Stimulated activated CD4-positive, alpha-beta T cell treated with anti-CD3 and anti-CD28 coated beads, Interleukin-2, amount 100 ng/mL, for 48 hours (primary cell): ENCODE measurements around the gene ADAMTS2.
"Not testable (repeated sequence)": the region's sequence is repeated elsewhere in the genome, so short reads cannot be mapped to it uniquely, and the experiment has no call there.

Source experiments
- DNase-seq, 2 donors: peaks; one replicate each; pipeline ENCODE4 v3.0.0-alpha.2; 2020

Gene ADAMTS2

DNA sequence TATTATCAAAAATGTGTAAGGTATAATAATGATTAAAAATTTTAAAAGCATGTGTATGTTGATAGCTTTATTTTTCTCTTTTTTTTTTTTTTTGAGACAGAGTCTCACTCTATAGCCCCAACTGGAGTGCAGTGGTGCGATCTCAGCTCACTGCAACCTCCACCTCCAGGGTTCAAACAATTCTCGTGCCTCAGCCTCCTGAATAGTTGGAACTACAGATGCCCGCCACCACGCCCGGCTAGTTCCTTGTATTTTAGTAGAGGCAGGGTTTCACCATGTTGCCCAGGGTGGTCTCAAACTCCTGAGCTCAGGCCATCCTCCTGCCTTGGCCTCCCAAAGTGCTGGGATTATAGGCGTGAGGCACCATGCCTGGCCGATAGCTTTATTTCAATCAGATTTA is 20.9 kb downstream of the ADAMTS2 start:
- not testable (repeated sequence) for DNase-seq

- no peak for DNase-seq
Observed at GRCh38 chr5:179323026-179323870, 22.0 kb downstream of the ADAMTS2 start.

DNA sequence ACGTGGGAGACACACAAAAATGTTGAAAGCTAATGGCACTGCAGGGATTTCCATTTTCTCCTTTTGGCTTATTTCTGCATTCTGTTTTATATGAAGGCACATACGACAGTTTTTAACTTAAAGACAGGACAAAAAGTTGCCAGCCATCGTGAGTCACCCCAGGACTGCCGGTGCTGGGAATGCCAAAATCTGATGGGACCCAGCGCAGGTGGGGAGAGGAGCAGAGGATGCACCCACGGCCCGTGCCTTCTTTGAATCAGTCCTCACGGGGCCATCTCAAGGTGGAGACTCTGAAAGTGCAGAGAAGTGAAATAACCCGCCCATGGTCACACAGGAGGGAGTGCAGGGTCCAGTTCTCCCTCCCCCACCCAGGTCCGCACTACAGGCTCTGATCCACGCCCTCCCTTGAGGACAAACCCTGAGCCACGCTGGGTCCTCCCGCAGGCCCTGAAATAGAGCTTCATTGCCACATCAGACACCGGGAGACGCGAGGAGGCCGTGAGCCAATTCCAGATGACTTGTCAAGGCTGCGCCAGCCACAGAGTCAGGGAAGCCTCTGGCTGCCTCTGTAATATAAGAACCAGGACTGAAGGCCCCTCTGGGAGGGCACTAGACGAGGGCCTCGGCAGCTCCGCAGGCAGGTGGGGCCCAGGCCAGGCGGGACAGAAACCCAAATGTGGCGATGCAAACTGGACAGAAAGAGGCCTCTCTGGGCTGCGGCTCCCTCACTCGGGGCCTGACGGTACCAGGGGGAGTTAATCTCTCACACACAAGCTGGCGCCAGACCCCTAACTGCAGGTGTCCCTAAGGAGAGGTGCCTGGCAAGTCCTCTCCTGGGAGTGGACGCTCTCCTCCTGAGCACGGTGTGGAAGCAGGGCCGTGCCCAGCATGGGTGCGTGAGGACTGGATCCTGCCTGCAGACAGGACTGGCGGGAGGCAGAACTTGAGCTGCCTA is 22.9 kb downstream of the ADAMTS2 start:
- DNase-seq: no peak

- DNase-seq: no peak
Observed at GRCh38 chr5:179321206-179321987, 23.9 kb downstream of the ADAMTS2 start.

DNA sequence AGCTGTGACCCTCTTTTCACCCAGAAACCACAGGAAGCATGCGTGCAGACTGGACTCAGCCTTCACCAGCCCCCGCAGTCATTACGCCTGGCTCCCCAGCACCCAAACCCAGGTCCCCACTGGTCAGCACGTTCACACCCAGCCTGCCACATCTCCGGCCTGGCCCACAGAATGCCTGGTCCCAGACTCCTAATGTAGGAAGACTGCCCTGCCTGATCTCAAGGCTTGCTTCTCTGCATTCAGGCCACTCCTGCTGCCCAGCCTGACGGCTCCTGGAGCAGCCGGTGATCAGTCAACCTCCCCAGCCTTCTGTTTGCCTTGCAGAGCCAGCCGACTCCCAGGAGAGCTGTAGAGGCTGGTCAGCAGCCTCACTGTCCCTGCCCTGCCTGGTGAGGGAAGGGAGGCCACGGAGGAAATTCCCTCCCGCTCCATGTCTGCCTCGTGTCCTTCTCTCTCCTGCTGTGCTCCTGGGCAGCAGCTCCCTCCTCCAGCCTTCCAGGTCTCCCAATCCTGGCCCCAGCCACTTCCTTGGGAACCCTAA is 25.4 kb downstream of the ADAMTS2 start:
- no peak for DNase-seq

- DNase-seq: no peak
Observed at GRCh38 chr5:179319123-179319522, 26.1 kb downstream of the ADAMTS2 start.

DNA sequence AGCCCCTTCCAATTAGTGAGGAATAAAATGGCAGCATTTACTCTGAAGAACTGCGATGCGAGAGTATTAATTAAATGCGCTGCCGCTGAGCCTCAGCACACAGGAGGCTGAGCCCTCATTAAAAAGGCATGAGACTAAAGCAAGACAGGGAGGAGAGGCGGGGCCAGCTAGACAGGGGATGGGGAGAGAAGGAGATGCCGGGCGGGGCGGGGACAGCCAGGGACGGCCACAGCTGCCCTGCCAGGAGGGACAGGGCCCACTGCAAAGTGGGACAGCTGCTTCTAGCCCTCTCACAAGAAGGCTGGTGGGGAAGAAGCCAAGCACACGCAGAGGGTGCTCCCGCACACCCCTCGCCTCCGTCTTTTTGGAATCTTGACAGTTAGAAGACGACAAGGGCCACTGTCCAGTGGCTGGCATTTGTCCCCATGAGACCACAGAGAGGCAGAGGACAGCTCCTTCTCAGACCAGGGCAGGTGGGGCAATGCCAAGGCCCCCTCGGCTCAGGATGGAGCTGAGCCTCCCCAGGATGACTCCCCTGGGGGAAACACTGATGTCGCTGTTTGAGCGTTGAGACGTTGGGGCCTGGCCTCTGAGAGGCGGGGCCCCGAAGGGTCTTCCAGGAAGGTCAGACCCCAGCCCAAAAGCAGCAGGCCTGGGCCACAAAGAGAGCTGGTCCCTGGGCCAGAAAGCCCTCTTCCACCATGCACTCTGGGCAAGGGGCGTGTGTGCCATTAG is 26.9 kb downstream of the ADAMTS2 start:
- DNase-seq: no peak

DNA sequence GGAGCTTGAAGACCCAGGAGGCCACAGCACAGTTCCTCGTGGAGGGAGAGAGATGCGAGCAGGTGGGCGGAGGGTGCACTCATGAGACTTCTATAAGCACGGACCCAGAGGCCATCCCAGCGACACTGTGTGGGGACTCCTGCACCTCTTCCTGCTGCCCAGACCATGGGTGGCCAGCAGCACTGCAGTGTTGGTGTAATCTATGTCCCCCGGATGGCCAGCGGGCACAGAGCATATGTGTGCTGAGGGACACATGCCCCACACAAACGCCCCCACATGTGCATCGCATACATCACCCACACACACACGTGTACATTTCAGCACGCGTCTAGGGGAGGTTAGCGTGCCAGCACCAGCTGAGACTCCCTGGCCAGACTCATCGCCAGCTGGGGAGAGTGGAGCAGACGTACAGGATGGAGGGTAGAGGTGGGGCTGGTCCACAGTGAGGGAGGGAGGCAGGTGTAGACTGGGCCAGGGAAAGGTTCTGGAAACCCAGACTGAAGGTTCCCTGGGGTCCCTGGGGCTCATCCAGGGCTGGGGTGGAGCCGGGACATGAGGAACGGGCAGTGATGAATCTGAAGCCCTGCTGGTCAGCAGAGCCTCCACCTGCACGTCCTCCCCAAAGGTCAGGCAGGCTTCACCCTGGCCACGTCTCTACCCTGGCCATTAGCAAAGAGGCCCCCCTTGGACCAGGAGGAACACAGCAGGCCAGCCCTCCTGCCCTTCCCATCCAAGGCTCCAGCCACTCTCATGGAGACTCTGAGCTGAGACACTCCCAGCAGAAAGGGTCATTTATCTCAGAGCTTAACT is 27.6 kb downstream of the ADAMTS2 start:
- no peak for DNase-seq

- DNase-seq: no peak
Observed at GRCh38 chr5:179316982-179317381, 28.3 kb downstream of the ADAMTS2 start.

DNA sequence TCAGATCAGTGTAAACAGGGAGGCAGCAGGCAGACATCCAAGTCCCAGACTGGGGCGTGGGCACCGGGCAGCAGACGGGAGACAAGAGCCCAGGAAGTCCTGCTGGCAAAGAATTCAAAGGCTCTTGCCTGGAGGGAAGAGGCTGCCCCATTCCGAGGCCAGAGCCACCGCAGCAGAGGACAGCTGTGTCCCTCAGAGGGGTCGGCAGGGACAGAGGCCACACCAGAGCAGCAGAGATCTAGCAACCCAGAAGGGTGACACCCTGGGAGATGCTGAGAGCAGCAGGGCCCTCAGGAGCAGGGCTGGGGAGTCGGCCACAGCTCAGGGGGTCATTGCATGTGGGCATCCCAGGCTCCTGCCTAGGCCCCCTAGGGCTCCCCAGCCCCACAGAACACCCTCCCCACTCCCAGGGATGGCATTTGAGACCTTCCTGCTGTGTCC is 29.1 kb downstream of the ADAMTS2 start:
- no peak for DNase-seq

DNA sequence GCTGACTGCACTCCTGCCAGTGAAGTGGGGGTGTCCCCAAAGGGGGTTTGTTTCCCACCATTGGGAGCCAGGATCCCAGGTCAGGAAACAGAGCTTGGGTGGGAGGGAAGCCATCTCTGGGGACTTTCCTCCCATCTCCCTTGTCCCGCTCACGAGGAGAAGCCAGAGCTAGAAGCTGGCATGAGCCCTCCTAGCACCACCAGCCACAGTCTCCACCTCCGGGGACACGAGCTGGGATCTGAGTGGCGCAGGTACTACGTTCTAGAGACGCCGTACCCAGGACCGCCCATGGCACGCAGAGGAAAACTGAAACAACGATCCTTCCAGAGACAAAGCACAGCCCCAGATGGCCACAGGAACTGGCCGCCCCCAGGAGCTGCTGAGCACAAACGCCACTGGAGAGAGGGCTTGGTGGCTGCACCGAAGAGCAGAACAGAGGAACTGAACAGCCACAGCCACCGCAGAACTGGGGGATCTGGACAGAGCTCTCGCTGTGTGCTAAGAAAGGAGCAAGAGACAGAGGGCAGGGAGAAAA is 29.8 kb downstream of the ADAMTS2 start:
- DNase-seq: no peak

DNA sequence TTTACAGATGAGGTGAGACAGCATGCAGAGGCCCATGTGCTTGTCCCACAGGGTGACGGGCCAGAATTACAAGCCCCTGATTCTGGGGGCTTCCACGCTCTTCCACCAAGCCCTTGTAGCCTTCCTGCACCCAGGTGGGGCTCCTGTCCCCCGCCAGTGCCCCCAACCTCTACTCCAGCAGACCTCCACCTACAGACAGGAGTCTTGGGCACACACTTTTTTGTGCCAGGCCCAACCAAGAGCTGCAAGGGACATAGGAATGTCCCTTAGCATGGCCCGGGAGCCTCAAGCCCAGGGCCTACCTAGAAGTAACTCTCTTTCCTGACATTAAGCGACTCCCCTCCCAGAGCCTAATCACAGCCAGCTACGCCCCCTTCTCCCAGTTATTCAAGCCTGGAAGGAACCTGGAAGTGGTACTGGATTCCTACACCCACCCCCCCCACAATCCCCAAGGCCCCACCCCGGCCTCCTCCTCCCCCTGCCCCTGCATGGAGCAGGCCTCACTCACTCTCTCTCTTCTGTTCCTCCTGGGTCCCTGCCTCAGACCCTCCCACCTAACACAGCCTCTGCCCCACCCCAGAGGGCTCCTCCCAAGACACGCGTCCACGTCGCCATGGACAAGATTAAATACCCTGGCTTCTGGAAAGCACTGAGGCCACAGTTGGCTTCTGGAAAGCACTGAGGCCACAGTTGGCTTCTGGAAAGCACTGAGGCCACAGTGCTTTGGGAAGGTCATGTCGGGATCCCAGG is 30.5 kb downstream of the ADAMTS2 start:
- no peak for DNase-seq

- no peak for DNase-seq
Observed at GRCh38 chr5:179313849-179314521, 31.3 kb downstream of the ADAMTS2 start.

DNA sequence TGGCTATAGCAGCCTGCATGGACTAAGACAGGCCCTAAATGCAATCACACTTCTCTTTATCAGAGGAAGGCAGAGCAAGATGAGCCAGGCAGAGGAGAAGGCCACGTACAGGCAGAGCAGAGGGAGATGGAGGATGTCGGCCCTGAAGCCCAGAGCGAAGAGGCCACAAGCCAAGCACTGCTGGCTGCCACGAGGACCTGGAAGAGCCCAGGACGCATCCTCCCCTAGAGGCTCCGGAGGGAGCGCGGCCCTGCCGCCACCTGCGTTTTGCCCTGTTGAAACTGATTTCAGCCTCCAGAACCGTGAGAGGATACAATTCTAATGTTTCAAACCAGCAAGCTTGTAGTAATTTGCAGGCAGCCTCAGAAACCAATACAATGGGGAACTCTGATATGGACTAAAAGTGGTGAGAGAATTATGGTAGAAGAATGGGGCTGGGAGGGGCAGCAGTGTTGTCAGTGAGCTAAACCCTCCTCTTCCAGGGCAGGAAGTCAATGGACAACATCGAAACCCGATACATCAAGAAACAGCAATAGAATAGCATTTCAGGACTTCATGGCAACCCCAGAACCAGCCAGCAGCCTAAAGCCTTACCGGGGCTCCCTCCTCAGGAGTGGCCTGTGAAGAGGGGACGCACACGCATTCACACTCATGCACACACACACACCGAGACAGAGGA is 32.6 kb downstream of the ADAMTS2 start:
- no peak for DNase-seq

GRCh38 chr5:179311581-179311980 is 33.7 kb downstream of the ADAMTS2 start:
- DNase-seq: no peak

- no peak for DNase-seq
Observed at GRCh38 chr5:179311091-179311470, 34.2 kb downstream of the ADAMTS2 start.

DNA sequence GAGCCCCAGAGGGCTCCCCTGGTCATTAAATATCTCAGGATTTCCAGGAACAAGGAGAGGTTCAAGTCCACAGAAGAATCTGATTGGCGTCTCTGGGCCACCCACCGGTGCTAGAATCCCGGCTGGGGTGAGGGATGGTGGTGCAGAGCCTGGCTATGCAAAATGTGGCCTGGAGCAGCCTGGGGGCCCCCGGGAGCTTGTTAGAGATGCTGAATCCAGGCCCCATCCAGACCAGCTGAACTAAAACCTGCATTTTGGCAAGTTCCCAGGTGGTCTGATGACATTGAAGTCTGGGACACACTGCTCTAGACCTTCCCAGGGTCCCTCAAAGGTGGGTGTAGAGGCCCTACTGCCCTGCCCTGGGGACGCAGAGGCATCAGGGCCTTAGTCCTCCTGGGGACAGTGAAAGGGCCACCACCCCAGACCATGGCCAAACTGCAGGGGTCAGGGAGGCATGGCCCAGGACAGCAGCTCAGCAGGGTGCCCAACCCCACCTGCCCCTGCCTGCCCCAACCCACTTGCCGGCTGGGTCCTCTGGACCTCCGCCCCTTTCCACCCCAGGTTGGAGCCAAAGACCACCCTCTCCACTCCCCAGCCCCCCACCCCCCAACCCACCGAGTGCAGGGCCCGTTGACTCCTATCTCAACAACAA is 34.7 kb downstream of the ADAMTS2 start:
- DNase-seq: no peak

GRCh38 chr5:179309751-179310320 is 35.4 kb downstream of the ADAMTS2 start:
- DNase-seq: no peak
